Osteocyte (in vitro differentiated cells): ENCODE measurements around the gene SLC8A2. TPM values are rescaled to one million over a fixed set of nuclear protein-coding genes. Genes with fewer than 3 reads are reported as not detected.

Experiments used
- DNase-seq: peaks from one replicate; pipeline ENCODE4 v3.0.0; 2021; ENCODE audit warnings: mixed read lengths; ENCODE audit not compliant: unreplicated experiment; ENCODE audit errors: extremely low spot score
- H3K27ac Mint-ChIP-seq: one replicate; pipeline ENCODE4 v1.8.0; 2021; ENCODE audit warnings: mild to moderate bottlenecking, mixed read lengths; ENCODE audit not compliant: unreplicated experiment
- H3K27me3 Mint-ChIP-seq: one replicate; pipeline ENCODE4 v1.8.0; 2021; ENCODE audit warnings: mixed read lengths; ENCODE audit not compliant: unreplicated experiment
- H3K36me3 Mint-ChIP-seq: one replicate; pipeline ENCODE4 v1.8.0; 2021; ENCODE audit warnings: mixed read lengths; ENCODE audit not compliant: unreplicated experiment
- H3K4me1 Mint-ChIP-seq: one replicate; pipeline ENCODE4 v1.8.0; 2021; ENCODE audit warnings: mixed read lengths; ENCODE audit not compliant: unreplicated experiment
- H3K4me3 Mint-ChIP-seq: one replicate; pipeline ENCODE4 v1.8.0; 2021; ENCODE audit warnings: mild to moderate bottlenecking, moderate library complexity, mixed read lengths; ENCODE audit not compliant: unreplicated experiment
- H3K9me3 Mint-ChIP-seq: one replicate; pipeline ENCODE4 v1.8.0; 2021; ENCODE audit warnings: mixed read lengths; ENCODE audit not compliant: unreplicated experiment
- total RNA-seq: library from RNA; stranded (reverse); gene quantifications from 2 replicates; pipeline ENCODE4 v1.2.1, GENCODE V29; 2021
- TF ChIP-seq, protein P1 (sequence below): fragments of 200-600 bp; sonication (generic); IDR thresholded peaks from 2 replicates; pipeline ENCODE4 v1.5.0; 2021; ENCODE audit warnings: antibody characterized with exemption, mild to moderate bottlenecking, moderate library complexity

SLC8A2 gene
- total RNA-seq, 1 donor from 2014 or later: not detected

GRCh38 chr19:47432091-47432490 lies 39.6 kb downstream of the SLC8A2 start:
- peaks cover 11% of the 10 kb centered on the region for H3K4me1 Mint-ChIP-seq
- no peaks in the 10 kb centered on the region for H3K27me3 Mint-ChIP-seq
- no peaks in the 10 kb centered on the region for H3K9me3 Mint-ChIP-seq
- DNase-seq: no peak
- H3K27ac Mint-ChIP-seq: no peak overlapping the region
- H3K4me3 Mint-ChIP-seq: no peak overlapping the region
- H3K36me3 Mint-ChIP-seq: no peaks in the 10 kb centered on the region
- TF ChIP-seq, protein P1, sequence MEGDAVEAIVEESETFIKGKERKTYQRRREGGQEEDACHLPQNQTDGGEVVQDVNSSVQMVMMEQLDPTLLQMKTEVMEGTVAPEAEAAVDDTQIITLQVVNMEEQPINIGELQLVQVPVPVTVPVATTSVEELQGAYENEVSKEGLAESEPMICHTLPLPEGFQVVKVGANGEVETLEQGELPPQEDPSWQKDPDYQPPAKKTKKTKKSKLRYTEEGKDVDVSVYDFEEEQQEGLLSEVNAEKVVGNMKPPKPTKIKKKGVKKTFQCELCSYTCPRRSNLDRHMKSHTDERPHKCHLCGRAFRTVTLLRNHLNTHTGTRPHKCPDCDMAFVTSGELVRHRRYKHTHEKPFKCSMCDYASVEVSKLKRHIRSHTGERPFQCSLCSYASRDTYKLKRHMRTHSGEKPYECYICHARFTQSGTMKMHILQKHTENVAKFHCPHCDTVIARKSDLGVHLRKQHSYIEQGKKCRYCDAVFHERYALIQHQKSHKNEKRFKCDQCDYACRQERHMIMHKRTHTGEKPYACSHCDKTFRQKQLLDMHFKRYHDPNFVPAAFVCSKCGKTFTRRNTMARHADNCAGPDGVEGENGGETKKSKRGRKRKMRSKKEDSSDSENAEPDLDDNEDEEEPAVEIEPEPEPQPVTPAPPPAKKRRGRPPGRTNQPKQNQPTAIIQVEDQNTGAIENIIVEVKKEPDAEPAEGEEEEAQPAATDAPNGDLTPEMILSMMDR: no peak

DNA sequence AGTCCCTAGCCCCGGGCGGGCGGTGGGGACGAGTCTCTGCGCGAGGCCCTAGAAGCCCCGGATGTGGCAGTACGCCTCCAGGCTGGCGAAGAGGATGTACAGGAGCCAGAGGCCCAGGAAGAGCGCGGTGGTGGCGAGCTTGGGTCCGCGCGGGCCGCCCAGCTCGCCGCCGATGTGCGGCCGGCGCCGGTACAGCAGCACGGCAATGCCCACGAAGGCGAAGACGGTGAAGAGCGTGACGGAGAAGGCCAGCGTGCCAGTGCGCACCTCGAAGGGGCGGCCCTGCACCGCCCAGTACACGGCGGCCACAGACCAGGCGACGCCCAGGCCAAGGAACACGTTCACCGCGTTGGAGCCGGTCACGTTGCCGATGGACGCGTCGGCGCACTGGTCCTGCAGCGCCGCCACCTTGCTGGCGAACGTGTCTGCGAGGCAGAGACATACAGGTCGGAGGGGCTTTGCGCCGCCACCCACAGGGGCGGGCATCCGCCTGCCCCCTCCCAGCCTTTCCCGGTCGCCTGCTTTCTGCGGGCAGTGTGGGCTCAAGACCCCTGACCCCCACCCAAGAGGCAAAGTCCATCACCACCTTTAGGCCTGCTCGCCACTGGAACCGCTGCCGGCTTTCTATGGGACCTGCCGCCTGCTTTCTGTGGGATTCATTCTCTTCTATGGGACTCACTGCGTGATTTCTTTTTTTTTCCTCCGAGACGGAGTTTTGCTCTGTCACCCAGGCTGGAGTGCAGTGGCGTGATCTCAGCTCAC lies 41.5 kb downstream of the SLC8A2 start:
- no peak overlapping the region for H3K27ac Mint-ChIP-seq
- DNase-seq: no peak
- H3K36me3 Mint-ChIP-seq: no peaks in the 10 kb centered on the region
- TF ChIP-seq, protein P1: peak; percentile 32
- H3K4me1 Mint-ChIP-seq: peaks cover 8% of the 10 kb centered on the region
- H3K4me3 Mint-ChIP-seq: peak overlapping the region; percentile 35
- no peaks in the 10 kb centered on the region for H3K27me3 Mint-ChIP-seq
- no peaks in the 10 kb centered on the region for H3K9me3 Mint-ChIP-seq

DNA sequence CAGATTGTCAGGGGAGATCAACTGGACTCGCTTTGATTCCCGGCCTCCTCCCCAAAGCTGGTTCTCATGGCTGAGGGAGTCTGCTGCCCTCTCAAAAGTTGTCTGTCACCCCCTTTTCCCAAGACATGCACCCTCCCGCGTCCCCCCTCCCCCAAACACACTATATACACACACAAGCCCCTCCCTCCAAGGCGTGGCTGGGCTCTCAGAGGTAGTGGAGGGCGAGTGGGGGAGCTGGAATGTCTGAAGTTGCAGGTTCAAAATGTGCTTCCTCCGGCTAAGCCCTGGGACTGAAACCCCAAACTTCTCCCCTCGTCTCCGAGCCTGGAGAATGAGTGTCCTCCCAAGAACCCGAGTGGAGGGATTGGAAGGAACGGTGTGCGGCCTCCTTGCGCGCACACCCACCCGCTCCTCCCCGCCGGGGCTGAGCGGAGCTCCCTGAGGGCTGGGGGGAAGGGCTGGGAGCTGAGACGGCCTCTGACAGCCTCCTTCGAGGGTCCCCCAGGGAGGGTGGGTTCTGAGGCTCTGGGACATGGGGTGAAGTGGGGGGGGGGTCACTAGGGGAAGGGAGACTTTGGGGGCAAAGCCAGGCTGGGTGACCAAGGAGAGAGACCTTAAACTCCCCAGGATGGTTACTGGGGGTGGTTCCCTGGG lies 42.4 kb downstream of the SLC8A2 start:
- Mint-ChIP-seq H3K4me1 (peaks cover 8% of the 10 kb centered on the region), H3K27me3 (no peaks in the 10 kb centered on the region)

DNA sequence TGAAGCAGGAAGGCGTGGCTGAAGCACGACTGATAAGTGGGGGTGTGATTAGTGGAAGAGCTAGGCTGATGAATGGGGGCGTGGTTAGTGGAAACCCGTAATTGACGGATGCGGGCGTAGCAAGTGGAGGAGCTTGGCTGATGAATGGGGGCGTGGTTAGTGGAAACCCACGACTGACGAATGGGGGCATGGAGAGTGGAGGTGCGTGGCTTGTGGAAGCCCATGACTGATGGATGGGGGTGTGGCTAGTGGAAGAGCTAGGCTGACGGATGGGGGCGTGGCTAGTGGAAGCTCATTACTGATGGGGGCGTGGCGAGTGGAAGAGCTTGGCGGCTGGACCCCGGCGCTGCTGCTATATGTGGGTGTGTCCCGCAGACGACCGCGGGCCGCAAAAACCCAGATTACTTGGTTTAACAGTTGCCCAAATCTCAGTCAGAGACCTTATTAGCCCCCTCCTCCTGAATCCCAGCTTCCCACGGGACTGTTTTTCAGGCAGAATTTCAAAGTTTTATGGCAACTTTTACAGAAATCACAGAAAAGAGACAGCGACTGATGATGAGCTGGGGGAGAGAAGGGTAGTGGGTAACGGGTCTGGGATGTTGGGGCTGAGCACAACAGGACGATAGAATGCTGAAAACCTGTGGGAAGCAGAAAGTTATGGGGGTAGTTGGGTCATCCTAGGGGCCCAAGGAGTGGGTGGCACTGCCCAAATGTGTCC lies 43.4 kb downstream of the SLC8A2 start:
- H3K9me3 Mint-ChIP-seq: no peaks in the 10 kb centered on the region
- no peaks in the 10 kb centered on the region for H3K36me3 Mint-ChIP-seq
- no peak overlapping the region for H3K27ac Mint-ChIP-seq
- peaks cover 8% of the 10 kb centered on the region for H3K4me1 Mint-ChIP-seq
- TF ChIP-seq, protein P1: no peak
- DNase-seq: peak; percentile 97
- no peak overlapping the region for H3K4me3 Mint-ChIP-seq
- H3K27me3 Mint-ChIP-seq: peaks cover 4% of the 10 kb centered on the region

More for the DNA sequence above, 42.4 kb downstream of the SLC8A2 start:
- no peak overlapping the region for H3K27ac Mint-ChIP-seq
- DNase-seq: no peak
- H3K36me3 Mint-ChIP-seq: no peaks in the 10 kb centered on the region
- no peak overlapping the region for H3K4me3 Mint-ChIP-seq
- TF ChIP-seq, protein P1: no peak
- H3K9me3 Mint-ChIP-seq: no peaks in the 10 kb centered on the region
